ENCODE results near the gene VAV2.

Gene VAV2

GRCh38 chr9:133849110-133849670 is 142.9 kb downstream of the VAV2 start:
- no peak for DNase-seq

GRCh38 chr9:133848471-133849109 is 143.5 kb downstream of the VAV2 start:
- no peak for DNase-seq

- no peak for DNase-seq
Measured at GRCh38 chr9:133846483-133847090, 145.5 kb downstream of the VAV2 start.

GRCh38 chr9:133845440-133845839 is 146.7 kb downstream of the VAV2 start:
- peak; percentile 76 to 86 (median 85) for DNase-seq

GRCh38 chr9:133844881-133845410 is 147.2 kb downstream of the VAV2 start:
- peak in 2 of 3 donors; percentile 26 to 39 for DNase-seq

- DNase-seq: peak in 1 of 3 donors; percentile 19
Measured at GRCh38 chr9:133844398-133844784, 147.7 kb downstream of the VAV2 start.

GRCh38 chr9:133843751-133844397 is 148.2 kb downstream of the VAV2 start:
- DNase-seq: no peak

- DNase-seq: no peak
Measured at GRCh38 chr9:133843250-133843649, 148.9 kb downstream of the VAV2 start.

- DNase-seq: no peak
Measured at GRCh38 chr9:133842721-133843227, 149.3 kb downstream of the VAV2 start.

- DNase-seq: no peak
Measured at GRCh38 chr9:133842174-133842573, 149.9 kb downstream of the VAV2 start.

- DNase-seq: no peak
Measured at GRCh38 chr9:133841167-133841812, 150.8 kb downstream of the VAV2 start.

GRCh38 chr9:133839822-133840329 is 152.2 kb downstream of the VAV2 start:
- DNase-seq: peak in 2 of 3 donors; percentile 33 to 47

GRCh38 chr9:133838859-133839507 is 153.1 kb downstream of the VAV2 start:
- no peak for DNase-seq

GRCh38 chr9:133837627-133838597 is 154.2 kb downstream of the VAV2 start:
- DNase-seq: no peak

GRCh38 chr9:133836818-133837217 is 155.3 kb downstream of the VAV2 start:
- no peak for DNase-seq

- DNase-seq: no peak
Measured at GRCh38 chr9:133836001-133836758, 155.9 kb downstream of the VAV2 start.

GRCh38 chr9:133835262-133835901 is 156.7 kb downstream of the VAV2 start:
- no peak for DNase-seq

GRCh38 chr9:133834080-133834976 is 157.8 kb downstream of the VAV2 start:
- no peak for DNase-seq
